Gastrocnemius medialis (tissue), 4 donors: Measurements from ENCODE around the gene CIZ1. TPM values are rescaled to one million over a fixed set of nuclear protein-coding genes. Genes with fewer than 3 reads are reported as not detected.

ENCODE experiments used
- ATAC-seq, 2 donors: fragments of 150-250 bp; one replicate each; pipeline ENCODE4 v1.9.1; 2016
- DNase-seq, 2 donors: peaks; one replicate each; pipeline ENCODE4 v3.0.0-alpha.2; 2019
- H3K27ac ChIP-seq, 4 donors: fragments of 200-600 bp; sonication (generic); 1 replicate in 1 of 4; 2 replicates in 3 of 4; pipeline ENCODE4 v1.5.1; 2016 to 2018; ENCODE audit warnings: mild to moderate bottlenecking in 2 of 4, moderate library complexity in 1 of 4
- H3K27me3 ChIP-seq, 3 donors: fragments of 200-600 bp; sonication (generic) in 2 of 3; 1 replicate in 1 of 3; 2 replicates in 2 of 3; pipeline versions ENCODE4 v1.5.1 to v1.6.0; 2016 to 2019; ENCODE audit warnings: mild to moderate bottlenecking in 1 of 3, moderate library complexity in 1 of 3
- H3K36me3 ChIP-seq, 2 donors: fragments of 200-600 bp; sonication (generic) in 1 of 2; one replicate each; pipeline ENCODE4 v1.5.1; 2017 to 2018
- H3K4me1 ChIP-seq, 2 donors: fragments of 200-600 bp; sonication (generic) in 1 of 2; one replicate each; pipeline ENCODE4 v1.5.1; 2016 to 2017; ENCODE audit warnings: mild to moderate bottlenecking in 2 of 2
- H3K4me3 ChIP-seq, 4 donors: fragments of 200-600 bp; sonication (generic) in 3 of 4; 1 replicate in 1 of 4; 2 replicates in 3 of 4; pipeline ENCODE4 v1.5.1; 2016 to 2019; ENCODE audit warnings: mild to moderate bottlenecking in 2 of 4
- H3K9me3 ChIP-seq, 3 donors: fragments of 200-600 bp; sonication (generic) in 2 of 3; 1 replicate in 1 of 3; 2 replicates in 2 of 3; pipeline ENCODE4 v1.5.1; 2016 to 2019
- CTCF ChIP-seq, 5 experiments: fragments of 450-650 bp in 3 of 5; fragments of 200-600 bp in 2 of 5; sonication (generic) in 2 of 5; IDR thresholded peaks in 4 of 5; conservative IDR thresholded peaks in 1 of 5; 1 replicate in 4 of 5; 2 replicates in 1 of 5; pipeline ENCODE4 v1.5.1; 2016 to 2019; ENCODE audit warnings: antibody characterized with exemption in 5 of 5, mild to moderate bottlenecking in 3 of 5, moderate library complexity in 3 of 5
- POLR2A ChIP-seq, 2 donors: fragments of 450-650 bp; IDR thresholded peaks; one replicate each; pipeline ENCODE4 v1.6.1; 2017; ENCODE audit warnings: antibody characterized with exemption in 2 of 2, mild to moderate bottlenecking in 2 of 2, moderate library complexity in 2 of 2
- in situ Hi-C, 4 donors: fragments of 200-750 bp; cut with MboI; loops; one replicate each; pipeline versions ENCODE4 v1.15.0 to v1.8.0; 2017; ENCODE audit warnings: low sequenced_read_pairs in 4 of 4
- intact Hi-C: fragments of 100-400 bp; cut with DNase I; formaldehyde crosslinking; loops from one replicate; pipeline ENCODE4 v1.15.1; 2023; ENCODE audit warnings: low total_unique reads
- total RNA-seq, 4 donors: library from RNA; depleted of rRNA; stranded (reverse); fragments of >200 nt; gene quantifications; one replicate each; pipeline versions ENCODE4 v1.1.0 to v1.2.3, GENCODE V29; 2016

The CIZ1 gene
- total RNA-seq, 4 donors from 2014 or later: 47.8 to 61.3 (median 53.0) TPM

- intact Hi-C loops (no loop called here), in situ Hi-C loops (no loop called here)
- no peak overlapping the region for H3K4me3 ChIP-seq
- no peaks in the 10 kb centered on the region for H3K27me3 ChIP-seq
- no peak for DNase-seq
- H3K9me3 ChIP-seq: no peaks in the 10 kb centered on the region
- ATAC-seq: no peak
- no peak for TF ChIP-seq POLR2A (IDR thresholded peaks at IDR 0.05)
- no peak for TF ChIP-seq CTCF (IDR thresholded peaks at IDR 0.05 in 4 of 5, conservative IDR thresholded peaks at IDR 0.05 in 1 of 5)
- H3K4me1 ChIP-seq: no peaks in the 10 kb centered on the region
- H3K36me3 ChIP-seq: no peaks in the 10 kb centered on the region
- H3K27ac ChIP-seq: no peak overlapping the region
Measured at GRCh38 chr9:128142061-128142460, 49.3 kb downstream of the CIZ1 start.

GRCh38 chr9:128141604-128142003 lies 49.8 kb downstream of the CIZ1 start:
- Histone ChIP-seq H3K4me3 (no peak overlapping the region), H3K27me3 (no peaks in the 10 kb centered on the region), H3K9me3 (no peaks in the 10 kb centered on the region), H3K27ac (no peak overlapping the region), H3K36me3 (no peaks in the 10 kb centered on the region), H3K4me1 (no peaks in the 10 kb centered on the region)
- intact Hi-C loops: no loop called here
- TF ChIP-seq CTCF (IDR thresholded peaks at IDR 0.05 in 4 of 5, conservative IDR thresholded peaks at IDR 0.05 in 1 of 5) (no peak), POLR2A (IDR thresholded peaks at IDR 0.05) (no peak)
- DNase-seq: no peak
- no peak for ATAC-seq
- in situ Hi-C loops: no loop called here

- Histone ChIP-seq H3K4me1 (no peaks in the 10 kb centered on the region), H3K27me3 (no peaks in the 10 kb centered on the region), H3K4me3 (no peak overlapping the region), H3K9me3 (no peaks in the 10 kb centered on the region), H3K36me3 (no peaks in the 10 kb centered on the region), H3K27ac (no peak overlapping the region)
- DNase-seq (no peak), ATAC-seq (no peak)
- intact Hi-C loops: no loop called here
- TF ChIP-seq CTCF (IDR thresholded peaks at IDR 0.05 in 4 of 5, conservative IDR thresholded peaks at IDR 0.05 in 1 of 5) (no peak), POLR2A (IDR thresholded peaks at IDR 0.05) (no peak)
- in situ Hi-C loops: no loop called here
Measured at GRCh38 chr9:128139621-128140020, 51.8 kb downstream of the CIZ1 start.

GRCh38 chr9:128138001-128138400 lies 53.4 kb downstream of the CIZ1 start:
- Histone ChIP-seq H3K4me1 (no peaks in the 10 kb centered on the region), H3K4me3 (no peak overlapping the region), H3K27me3 (no peaks in the 10 kb centered on the region), H3K9me3 (no peaks in the 10 kb centered on the region), H3K27ac (no peak overlapping the region), H3K36me3 (no peaks in the 10 kb centered on the region)
- ATAC-seq (no peak), DNase-seq (no peak)
- in situ Hi-C loops: no loop called here
- intact Hi-C loops: no loop called here
- TF ChIP-seq CTCF (IDR thresholded peaks at IDR 0.05 in 4 of 5, conservative IDR thresholded peaks at IDR 0.05 in 1 of 5) (no peak), POLR2A (IDR thresholded peaks at IDR 0.05) (no peak)
